ENCODE measurements around the gene ARHGEF39. TPM values are rescaled to one million over a fixed set of nuclear protein-coding genes. Genes with fewer than 3 reads are reported as not detected.

Gene ARHGEF39
- total and polyA plus RNA-seq, 2 donors from 2014 or later = 0.17 to 0.72 TPM

DNA sequence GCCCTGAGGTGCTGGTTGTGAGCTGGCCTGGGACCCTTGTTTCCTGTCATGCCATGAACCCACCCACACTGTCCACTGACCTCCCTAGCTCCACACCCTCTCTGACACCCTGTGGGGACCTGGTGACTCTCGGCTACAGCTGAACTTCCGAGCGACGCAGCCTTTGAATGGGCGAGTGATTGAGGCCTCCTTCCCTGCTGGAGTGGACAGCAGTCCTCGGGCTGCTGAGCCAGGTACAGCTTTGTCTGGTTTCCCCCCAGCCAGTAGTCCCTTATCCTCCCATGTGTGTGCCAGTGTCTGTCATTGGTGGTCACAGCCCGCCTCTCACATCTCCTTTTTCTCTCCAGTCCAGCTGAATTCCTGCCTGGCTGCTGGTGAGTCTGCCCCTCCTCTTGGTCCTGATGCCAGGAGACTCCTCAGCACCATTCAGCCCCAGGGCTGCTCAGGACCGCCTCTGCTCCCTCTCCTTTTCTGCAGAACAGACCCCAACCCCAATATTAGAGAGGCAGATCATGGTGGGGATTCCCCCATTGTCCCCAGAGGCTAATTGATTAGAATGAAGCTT, 14.9 kb upstream of the ARHGEF39 start:
- Histone ChIP-seq H3K4me1 (ENCODE audit: control insufficient read depth in 2 of 3, insufficient read depth in 2 of 3, low read depth in 1 of 3, low read length in 3 of 3) (peaks cover 0 to 3% (median 0%) of the 10 kb centered on the region in 3 donors), H3K9me3 (ENCODE audit: control insufficient read depth in 2 of 3, insufficient read depth in 1 of 3, low read length in 3 of 3) (no peaks in the 10 kb centered on the region), H3K9ac (ENCODE audit: low read length in 3 of 3) (no peak overlapping the region), H3K36me3 (ENCODE audit: control insufficient read depth in 2 of 3, insufficient read depth in 3 of 3, low read length in 3 of 3) (no peaks in the 10 kb centered on the region), H3K4me3 (ENCODE audit: low read length in 3 of 3) (no peak overlapping the region), H3K27me3 (ENCODE audit: control insufficient read depth, insufficient read depth, low read length) (no peaks in the 10 kb centered on the region), H3K27ac (ENCODE audit: low read depth in 2 of 2, low read length in 2 of 2) (no peak overlapping the region)
- peak in 1 of 5 donors; percentile 29 for DNase-seq
- intact Hi-C loops (cut with DNase I) = no loop called here
- TF ChIP-seq, protein P1, sequence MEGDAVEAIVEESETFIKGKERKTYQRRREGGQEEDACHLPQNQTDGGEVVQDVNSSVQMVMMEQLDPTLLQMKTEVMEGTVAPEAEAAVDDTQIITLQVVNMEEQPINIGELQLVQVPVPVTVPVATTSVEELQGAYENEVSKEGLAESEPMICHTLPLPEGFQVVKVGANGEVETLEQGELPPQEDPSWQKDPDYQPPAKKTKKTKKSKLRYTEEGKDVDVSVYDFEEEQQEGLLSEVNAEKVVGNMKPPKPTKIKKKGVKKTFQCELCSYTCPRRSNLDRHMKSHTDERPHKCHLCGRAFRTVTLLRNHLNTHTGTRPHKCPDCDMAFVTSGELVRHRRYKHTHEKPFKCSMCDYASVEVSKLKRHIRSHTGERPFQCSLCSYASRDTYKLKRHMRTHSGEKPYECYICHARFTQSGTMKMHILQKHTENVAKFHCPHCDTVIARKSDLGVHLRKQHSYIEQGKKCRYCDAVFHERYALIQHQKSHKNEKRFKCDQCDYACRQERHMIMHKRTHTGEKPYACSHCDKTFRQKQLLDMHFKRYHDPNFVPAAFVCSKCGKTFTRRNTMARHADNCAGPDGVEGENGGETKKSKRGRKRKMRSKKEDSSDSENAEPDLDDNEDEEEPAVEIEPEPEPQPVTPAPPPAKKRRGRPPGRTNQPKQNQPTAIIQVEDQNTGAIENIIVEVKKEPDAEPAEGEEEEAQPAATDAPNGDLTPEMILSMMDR (IDR thresholded peaks at IDR 0.05; ENCODE audit: borderline replicate concordance, extremely low read depth, insufficient read depth) = no peak
- FAIRE-seq = no peak

DNA sequence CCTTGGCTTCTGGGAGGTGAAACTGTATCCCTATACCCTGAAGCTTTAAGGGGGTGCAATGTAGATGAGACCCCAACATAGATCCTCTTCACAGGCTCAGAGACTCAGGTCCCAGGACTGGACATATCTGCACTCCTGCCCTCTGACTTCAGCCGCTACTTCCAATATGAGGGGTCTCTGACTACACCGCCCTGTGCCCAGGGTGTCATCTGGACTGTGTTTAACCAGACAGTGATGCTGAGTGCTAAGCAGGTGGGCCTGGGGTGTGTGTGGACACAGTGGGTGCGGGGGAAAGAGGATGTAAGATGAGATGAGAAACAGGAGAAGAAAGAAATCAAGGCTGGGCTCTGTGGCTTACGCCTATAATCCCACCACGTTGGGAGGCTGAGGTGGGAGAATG, 14.1 kb upstream of the ARHGEF39 start:
- Histone ChIP-seq H3K27ac (ENCODE audit: low read depth in 2 of 2, low read length in 2 of 2) (no peak overlapping the region), H3K27me3 (ENCODE audit: control insufficient read depth, insufficient read depth, low read length) (no peaks in the 10 kb centered on the region), H3K36me3 (ENCODE audit: control insufficient read depth in 2 of 3, insufficient read depth in 3 of 3, low read length in 3 of 3) (no peaks in the 10 kb centered on the region), H3K9ac (ENCODE audit: low read length in 3 of 3) (no peak overlapping the region), H3K4me1 (ENCODE audit: control insufficient read depth in 2 of 3, insufficient read depth in 2 of 3, low read depth in 1 of 3, low read length in 3 of 3) (peaks cover 0 to 3% (median 0%) of the 10 kb centered on the region in 3 donors), H3K4me3 (ENCODE audit: low read length in 3 of 3) (no peak overlapping the region), H3K9me3 (ENCODE audit: control insufficient read depth in 2 of 3, insufficient read depth in 1 of 3, low read length in 3 of 3) (no peaks in the 10 kb centered on the region)
- TF ChIP-seq, protein P1 (IDR thresholded peaks at IDR 0.05; ENCODE audit: borderline replicate concordance, extremely low read depth, insufficient read depth) = no peak
- intact Hi-C loops (cut with DNase I) = no loop called here
- DNase-seq (peak in 1 of 5 donors; percentile 49), FAIRE-seq (no peak)

DNA sequence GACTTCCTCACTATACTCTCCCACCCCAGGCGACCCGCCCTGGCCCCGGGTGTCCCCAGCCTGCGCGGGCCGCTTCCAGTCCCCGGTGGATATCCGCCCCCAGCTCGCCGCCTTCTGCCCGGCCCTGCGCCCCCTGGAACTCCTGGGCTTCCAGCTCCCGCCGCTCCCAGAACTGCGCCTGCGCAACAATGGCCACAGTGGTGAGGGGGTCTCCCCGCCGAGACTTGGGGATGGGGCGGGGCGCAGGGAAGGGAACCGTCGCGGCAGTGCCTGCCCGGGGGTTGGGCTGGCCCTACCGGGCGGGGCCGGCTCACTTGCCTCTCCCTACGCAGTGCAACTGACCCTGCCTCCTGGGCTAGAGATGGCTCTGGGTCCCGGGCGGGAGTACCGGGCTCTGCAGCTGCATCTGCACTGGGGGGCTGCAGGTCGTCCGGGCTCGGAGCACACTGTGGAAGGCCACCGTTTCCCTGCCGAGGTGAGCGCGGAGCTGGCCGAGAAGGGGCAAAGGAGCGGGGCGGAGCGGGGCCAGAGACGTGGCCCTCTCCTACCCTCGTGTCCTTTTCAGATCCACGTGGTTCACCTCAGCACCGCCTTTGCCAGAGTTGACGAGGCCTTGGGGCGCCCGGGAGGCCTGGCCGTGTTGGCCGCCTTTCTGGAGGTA, 10.9 kb upstream of the ARHGEF39 start:
- H3K27ac ChIP-seq (ENCODE audit: low read depth in 2 of 2, low read length in 2 of 2) = no peak overlapping the region
- H3K4me3 ChIP-seq (ENCODE audit: low read length in 3 of 3) = peak overlapping the region; percentile 13 to 53 (median 39)
- H3K9me3 ChIP-seq (ENCODE audit: control insufficient read depth in 2 of 3, insufficient read depth in 1 of 3, low read length in 3 of 3) = no peaks in the 10 kb centered on the region
- intact Hi-C loops (cut with DNase I) = no loop called here
- peaks cover 0 to 3% (median 0%) of the 10 kb centered on the region in 3 donors for H3K4me1 ChIP-seq (ENCODE audit: control insufficient read depth in 2 of 3, insufficient read depth in 2 of 3, low read depth in 1 of 3, low read length in 3 of 3)
- DNase-seq (peak; percentile 86 to 95 (median 91)), FAIRE-seq (no peak)
- peak overlapping the region in 1 of 3 donors; percentile 51 for H3K9ac ChIP-seq (ENCODE audit: low read length in 3 of 3)
- no peaks in the 10 kb centered on the region for H3K27me3 ChIP-seq (ENCODE audit: control insufficient read depth, insufficient read depth, low read length)
- TF ChIP-seq, protein P1 (IDR thresholded peaks at IDR 0.05; ENCODE audit: borderline replicate concordance, extremely low read depth, insufficient read depth) = no peak
- no peaks in the 10 kb centered on the region for H3K36me3 ChIP-seq (ENCODE audit: control insufficient read depth in 2 of 3, insufficient read depth in 3 of 3, low read length in 3 of 3)
